NB4 (cell line): ENCODE results near the gene KEL.

Source experiments
- DNase-seq: peaks from one replicate; pipeline ENCODE4 v3.0.0; 2010; ENCODE audit warnings: low read depth
- H3K4me3 ChIP-seq: one replicate; pipeline ENCODE4 v1.5.1; 2011; ENCODE audit warnings: mild to moderate bottlenecking, low read depth, low read length, moderate library complexity
- MYC ChIP-seq: IDR thresholded peaks from 2 replicates; pipeline ENCODE4 v1.6.1; 2011; ENCODE audit warnings: low read depth, low read length
- POLR2A ChIP-seq: IDR thresholded peaks from 2 replicates; pipeline ENCODE4 v1.6.1; 2011; ENCODE audit warnings: mild to moderate bottlenecking; ENCODE audit not compliant: insufficient read length; ENCODE audit errors: extremely low read depth
- TF ChIP-seq, protein P1 (sequence below): IDR thresholded peaks from one replicate; pipeline ENCODE4 v1.5.1; 2012; ENCODE audit warnings: low read depth, low read length
- TF ChIP-seq, protein P2 (sequence below): IDR thresholded peaks from 2 replicates; pipeline ENCODE4 v1.6.1; 2011; ENCODE audit warnings: low read depth, low read length

Gene KEL, protein sequence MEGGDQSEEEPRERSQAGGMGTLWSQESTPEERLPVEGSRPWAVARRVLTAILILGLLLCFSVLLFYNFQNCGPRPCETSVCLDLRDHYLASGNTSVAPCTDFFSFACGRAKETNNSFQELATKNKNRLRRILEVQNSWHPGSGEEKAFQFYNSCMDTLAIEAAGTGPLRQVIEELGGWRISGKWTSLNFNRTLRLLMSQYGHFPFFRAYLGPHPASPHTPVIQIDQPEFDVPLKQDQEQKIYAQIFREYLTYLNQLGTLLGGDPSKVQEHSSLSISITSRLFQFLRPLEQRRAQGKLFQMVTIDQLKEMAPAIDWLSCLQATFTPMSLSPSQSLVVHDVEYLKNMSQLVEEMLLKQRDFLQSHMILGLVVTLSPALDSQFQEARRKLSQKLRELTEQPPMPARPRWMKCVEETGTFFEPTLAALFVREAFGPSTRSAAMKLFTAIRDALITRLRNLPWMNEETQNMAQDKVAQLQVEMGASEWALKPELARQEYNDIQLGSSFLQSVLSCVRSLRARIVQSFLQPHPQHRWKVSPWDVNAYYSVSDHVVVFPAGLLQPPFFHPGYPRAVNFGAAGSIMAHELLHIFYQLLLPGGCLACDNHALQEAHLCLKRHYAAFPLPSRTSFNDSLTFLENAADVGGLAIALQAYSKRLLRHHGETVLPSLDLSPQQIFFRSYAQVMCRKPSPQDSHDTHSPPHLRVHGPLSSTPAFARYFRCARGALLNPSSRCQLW

DNA sequence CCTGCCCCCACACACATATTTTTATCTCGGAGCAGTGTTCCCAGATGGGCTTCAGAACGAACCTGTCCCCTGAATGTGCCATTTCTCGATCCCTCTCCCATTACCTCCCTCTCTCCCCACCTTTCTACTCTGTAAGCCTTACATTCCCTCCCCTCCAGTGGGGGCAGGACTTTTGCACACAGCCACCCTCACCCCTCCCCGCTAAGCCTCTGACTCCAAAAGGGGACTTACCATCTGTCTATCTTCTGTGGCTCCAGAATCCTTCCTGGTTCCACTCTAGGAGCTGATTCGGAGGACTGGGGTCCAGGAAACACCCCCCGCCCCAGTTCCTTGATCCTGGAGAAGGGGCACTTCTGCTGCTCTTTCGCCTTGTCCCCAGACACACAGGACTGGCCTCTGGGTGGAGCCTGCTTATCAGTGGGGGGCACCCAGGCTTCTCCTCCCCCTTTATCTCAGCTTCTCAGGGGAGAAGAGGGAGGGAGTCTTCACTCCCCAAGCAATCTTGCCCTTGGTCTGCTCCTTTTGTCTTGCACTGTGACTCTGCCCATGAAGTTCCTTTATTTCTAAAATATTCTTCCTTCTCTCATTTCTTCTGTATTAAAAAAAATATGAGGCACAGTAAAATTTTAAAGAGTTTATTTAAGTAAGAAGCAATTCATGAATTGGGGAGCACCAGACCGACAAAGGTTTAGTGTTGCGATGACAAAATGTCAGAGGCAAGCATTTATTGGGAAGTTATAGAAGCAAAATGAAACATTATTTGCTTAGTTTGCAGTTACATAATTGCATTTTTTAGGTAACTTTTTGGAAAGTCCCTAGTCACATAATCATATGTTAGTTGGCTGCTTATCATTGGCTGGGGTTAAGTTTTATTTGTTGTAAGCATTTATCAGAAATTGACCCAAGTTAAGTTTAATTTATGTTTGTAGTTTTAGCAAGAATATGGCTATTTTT lies at the start of gene KEL:
KEL (minus strand) TSS at position 391 of the 954 bp plus-strand sequence; CDS start at position 234, 157 bp downstream.
- H3K4me3 ChIP-seq, result no peak within 1 kb of the TSS
- TF ChIP-seq, protein P1, sequence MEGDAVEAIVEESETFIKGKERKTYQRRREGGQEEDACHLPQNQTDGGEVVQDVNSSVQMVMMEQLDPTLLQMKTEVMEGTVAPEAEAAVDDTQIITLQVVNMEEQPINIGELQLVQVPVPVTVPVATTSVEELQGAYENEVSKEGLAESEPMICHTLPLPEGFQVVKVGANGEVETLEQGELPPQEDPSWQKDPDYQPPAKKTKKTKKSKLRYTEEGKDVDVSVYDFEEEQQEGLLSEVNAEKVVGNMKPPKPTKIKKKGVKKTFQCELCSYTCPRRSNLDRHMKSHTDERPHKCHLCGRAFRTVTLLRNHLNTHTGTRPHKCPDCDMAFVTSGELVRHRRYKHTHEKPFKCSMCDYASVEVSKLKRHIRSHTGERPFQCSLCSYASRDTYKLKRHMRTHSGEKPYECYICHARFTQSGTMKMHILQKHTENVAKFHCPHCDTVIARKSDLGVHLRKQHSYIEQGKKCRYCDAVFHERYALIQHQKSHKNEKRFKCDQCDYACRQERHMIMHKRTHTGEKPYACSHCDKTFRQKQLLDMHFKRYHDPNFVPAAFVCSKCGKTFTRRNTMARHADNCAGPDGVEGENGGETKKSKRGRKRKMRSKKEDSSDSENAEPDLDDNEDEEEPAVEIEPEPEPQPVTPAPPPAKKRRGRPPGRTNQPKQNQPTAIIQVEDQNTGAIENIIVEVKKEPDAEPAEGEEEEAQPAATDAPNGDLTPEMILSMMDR, result no peak
- TF ChIP-seq, protein P2, sequence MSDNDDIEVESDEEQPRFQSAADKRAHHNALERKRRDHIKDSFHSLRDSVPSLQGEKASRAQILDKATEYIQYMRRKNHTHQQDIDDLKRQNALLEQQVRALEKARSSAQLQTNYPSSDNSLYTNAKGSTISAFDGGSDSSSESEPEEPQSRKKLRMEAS, result no peak
- no peak for TF ChIP-seq MYC
- TF ChIP-seq POLR2A, result no peak
- DNase-seq, result no peak

DNA sequence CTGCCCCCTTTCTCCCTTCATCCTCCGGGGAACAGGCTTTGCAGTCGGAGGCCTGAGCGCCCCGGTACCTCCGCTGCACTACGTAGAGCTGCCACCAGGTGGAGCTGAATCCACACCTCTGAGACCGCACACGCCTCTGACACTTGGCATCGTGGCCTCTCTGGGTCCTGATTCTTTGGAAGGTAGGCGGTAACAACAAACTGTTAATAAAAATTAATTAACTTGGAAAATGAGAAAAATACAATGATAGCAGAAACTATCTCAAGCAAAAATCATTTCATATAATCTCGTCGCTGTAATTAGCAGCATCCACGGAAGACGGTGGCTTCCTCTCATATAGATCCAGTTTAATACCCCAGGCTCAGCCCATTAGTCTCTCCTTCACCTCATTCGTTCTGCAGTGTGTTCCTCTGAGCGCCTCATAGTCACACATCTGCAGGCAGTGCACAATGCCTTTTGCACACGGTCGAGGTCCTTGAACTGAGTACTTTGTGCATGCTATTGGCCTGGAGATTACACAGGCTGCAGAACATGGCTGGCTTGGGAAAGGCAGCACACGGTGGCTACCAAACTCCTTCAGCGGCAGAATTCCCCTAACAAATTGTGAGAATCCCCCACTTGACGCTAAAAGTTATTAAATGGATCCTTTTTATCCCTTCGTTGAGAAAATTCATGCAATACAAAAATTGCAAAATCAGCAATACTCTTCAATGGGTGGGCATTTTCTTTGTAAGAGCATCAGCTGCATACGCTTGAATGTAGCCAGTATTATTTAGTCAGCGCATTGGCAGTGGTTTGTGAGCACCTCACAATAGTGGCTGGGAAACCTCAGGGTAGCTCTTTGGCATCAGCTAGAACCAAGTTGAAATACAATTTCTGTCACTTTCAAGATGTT lies 46.1 kb upstream of the KEL start:
- peak; percentile 82 for DNase-seq
- TF ChIP-seq, protein P1, result peak; percentile 98
- TF ChIP-seq, protein P2, result peak; percentile 85
- TF ChIP-seq POLR2A (no peak), MYC (peak; percentile 83)

DNA sequence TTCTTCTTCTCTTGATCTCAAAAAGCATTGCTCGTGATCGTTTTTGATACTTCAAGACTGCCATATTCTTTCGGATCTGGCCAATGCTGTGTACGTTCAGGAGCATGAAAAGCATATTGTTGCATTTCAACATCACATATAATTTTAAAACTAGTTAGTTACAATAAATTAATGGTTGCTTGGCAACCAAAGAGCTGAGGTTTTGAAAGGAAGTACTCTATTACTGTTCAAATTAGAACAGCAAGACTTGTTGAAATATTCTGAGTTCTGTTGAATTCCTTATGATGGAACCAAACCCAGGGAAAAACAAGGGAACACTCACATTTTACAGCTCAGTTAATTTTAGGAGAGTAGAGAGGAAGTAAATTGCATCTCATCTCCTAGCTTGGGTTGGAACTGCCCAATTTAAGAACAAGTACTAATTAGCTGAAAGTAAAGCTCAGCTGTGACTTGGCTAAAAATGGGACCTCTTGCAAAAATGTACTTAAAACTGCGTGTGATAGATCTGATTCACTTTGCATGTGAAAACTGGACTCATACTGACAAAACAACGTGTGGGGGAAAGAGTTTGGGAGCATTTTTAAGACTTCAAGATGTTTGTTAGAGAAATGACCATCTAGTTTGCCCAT lies 43.6 kb upstream of the KEL start:
- TF ChIP-seq MYC (no peak), POLR2A (no peak)
- TF ChIP-seq, protein P1, result no peak
- TF ChIP-seq, protein P2, result no peak
- no peak for DNase-seq
- no peak overlapping the region for H3K4me3 ChIP-seq

More for the DNA sequence above, 46.1 kb upstream of the KEL start:
- no peak overlapping the region for H3K4me3 ChIP-seq

DNA sequence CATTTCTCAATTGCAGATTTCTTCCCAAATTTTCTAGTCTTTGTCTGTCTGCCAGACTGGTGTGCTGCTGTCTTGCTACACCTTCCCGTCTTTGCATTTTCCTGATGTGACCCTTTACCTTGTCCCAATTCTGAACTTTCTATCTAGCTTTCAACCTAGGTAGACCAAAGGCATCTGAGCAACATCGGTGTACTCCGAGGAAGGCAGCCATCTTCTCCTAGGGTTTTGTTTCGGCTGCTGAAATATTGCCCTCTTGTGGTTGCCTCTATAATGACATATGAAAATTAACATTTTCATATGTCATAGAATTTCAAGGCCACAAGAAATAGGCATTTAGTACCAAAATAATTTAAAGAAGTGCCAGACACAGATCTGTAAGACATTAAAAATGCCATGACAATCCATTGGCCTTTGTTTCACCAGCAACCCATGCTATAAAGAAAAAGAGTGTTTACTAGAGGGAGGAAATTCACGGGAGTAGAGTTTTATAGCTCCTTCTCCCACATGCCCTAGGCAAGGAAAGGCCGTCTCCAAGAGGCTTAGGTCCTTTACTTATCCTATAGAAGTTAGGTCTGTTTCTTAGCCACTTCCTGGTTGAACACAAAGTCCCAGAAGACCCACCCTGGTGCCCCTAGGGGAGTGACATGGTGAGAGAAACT lies 41.4 kb upstream of the KEL start:
- H3K4me3 ChIP-seq, result no peak overlapping the region
- TF ChIP-seq, protein P1, result peak; percentile 74
- TF ChIP-seq MYC, result no peak
- peak; percentile 73 for DNase-seq
